Stimulated activated CD8-positive, alpha-beta memory T cell treated with anti-CD3 and anti-CD28 coated beads, Interleukin-12 subunit alpha, Interleukin-12 subunit beta, amount 100 ng/mL, for 1 hour (primary cell): ENCODE results near the gene ELMOD2.
"Not testable (repeated sequence)": the region's sequence is repeated elsewhere in the genome, so short reads cannot be mapped to it uniquely, and the experiment has no call there.

Experiments used
- DNase-seq: peaks from one replicate; pipeline ENCODE4 v3.0.0-alpha.2; 2020; ENCODE audit warnings: low read depth

ELMOD2 gene, protein sequence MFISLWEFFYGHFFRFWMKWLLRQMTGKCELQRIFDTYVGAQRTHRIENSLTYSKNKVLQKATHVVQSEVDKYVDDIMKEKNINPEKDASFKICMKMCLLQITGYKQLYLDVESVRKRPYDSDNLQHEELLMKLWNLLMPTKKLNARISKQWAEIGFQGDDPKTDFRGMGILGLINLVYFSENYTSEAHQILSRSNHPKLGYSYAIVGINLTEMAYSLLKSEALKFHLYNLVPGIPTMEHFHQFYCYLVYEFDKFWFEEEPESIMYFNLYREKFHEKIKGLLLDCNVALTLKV

DNA sequence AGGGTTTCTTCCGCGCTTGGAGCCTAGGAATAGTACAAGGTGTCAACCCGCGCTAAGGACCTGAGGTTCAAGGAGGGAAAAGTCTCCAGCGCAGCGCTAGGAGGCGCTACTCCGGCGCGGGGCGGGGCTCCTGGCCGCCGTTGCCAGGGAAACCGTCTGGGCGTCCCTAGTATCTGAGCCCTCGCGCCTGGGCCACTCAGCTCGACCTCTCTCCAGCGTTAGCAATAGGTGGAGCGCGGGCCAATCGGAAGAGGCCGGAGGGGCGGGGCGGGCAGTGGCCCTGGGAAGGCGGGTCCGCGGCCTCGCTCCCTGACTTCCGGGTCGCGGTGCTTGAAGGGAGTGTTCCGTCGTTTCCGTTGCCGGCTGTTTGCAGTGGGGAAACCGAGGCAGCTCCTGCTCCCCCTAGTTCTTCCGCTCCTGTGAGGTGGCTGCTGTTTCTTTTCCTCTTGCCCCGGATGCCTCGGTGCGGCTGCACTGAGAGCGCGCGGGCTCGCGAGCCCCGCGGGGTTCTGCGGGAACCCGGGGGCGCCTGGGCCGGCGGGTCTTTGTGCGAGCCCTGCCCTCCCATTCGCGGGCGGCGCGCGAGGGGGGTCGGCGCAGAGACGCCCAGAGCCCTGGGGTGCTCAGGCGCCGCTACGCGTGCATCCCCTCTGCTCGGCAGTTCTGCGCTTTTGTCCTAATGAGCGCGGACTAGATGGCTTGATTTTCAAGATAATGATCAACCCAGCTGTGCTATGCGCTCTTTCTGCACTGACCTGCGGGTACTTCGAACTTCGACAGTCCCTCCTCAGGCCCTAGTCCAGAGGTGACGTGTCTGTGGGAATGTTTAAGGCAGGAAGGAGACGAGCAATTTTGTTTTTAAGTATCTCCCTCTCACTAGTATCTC is at the start of gene ELMOD2:
TSS of gene ELMOD2 (plus strand) at position 312 of the 886 bp plus-strand sequence. CDS start 1,261 bp downstream, outside the sequence.
- peak; percentile 93 for DNase-seq

DNA sequence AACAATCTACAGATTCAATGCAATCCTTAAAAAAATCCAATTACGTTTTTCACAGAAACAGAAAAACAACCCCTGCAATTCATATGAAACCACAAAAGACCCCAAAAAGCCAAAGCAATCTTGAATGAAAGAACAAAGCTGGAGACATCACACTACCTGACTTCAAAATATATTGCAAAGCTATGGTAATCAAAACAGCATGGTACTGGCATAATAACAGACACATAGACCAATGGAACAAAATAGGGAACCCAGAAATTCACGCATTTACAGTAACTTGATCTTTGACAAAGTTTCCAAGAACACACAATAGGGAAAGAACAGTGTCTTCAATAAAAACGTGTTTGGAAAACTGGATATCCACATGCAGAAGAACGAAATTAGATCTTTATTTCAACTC is 40.5 kb upstream of the ELMOD2 start:
- no peak for DNase-seq

DNA sequence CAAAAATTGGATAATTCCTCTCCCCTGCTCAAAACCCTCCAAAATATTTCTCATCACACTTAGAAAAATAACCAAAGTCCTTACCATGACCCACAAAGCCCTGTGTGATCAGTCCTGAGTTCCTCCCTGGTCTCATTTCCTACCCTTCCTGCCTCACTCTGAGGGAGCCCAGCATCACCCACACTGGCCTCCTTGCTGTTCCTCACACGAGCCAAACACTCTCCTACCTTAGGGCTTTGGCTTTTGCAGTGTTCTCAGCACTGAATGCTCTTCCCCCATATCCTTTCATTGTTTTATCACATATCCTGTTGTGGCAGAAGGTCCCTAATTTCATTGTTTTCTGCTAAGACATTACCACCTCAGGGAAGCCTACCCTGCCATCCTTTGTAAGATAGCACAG is 38.0 kb upstream of the ELMOD2 start:
- DNase-seq = no peak

DNA sequence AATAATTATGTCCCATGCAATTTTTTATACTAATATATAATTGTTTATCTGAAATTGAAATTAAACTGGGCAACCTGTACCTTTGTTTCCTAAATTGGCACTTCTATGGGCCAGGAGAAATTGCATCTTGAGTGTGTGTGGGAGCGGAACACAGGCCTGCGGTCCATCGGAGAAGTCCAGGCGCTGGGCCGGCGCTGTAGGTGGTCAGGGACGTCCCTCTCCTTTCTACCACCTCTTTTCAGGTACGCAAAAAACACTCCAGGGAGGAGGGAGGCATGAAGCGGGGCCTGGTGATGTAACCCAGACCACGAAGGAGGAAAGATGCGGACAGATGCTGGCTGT is 26.6 kb upstream of the ELMOD2 start:
- no peak for DNase-seq

DNA sequence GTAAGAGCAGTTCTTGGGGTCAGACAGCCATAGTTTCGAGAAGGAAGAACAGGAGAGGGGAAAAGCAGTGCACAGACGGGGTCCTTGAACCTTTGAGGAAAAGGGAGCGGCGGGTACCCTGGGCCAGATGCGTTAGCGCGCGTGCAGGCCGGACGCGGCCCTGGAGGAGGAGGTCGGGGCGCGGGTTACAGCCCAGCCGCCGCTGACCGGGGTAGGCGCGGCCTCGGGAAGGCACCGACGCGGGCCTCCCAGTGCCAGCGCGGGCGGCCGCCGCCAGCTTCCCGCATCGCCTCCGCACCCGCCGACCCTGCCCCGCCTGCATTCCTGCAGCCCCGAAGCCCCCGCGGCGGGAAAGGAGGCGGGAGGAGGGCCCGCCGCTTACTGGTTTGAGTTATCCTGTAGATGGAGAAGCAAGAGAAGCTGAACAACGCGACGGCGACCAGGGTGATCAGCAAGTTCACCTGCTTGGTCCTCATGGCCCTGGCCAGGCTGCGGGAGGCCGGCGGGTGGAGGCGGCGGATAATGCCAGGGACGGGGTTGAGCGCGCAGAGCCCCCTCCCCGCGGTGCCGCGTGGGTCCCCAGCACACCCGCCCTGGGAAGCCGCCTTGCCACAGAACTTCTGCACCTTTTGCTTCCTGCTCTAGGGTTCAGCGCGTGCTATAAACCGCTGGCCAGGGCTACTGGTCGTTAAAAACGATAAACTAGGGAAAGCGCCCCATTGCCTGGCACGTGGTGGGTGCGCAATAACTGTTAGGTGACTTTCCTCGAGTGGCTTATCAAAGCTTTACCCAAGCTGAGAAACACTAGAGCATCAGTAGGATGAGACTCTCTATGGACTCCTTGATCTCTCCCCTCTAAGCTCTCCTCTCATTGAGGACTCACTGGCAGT is 26.0 kb upstream of the ELMOD2 start, which contains the start of gene MGAT4D:
TSS of gene MGAT4D (minus strand) at position 547 of the 890 bp plus-strand sequence. CDS start at position 476, 71 bp downstream.
- DNase-seq = no peak

DNA sequence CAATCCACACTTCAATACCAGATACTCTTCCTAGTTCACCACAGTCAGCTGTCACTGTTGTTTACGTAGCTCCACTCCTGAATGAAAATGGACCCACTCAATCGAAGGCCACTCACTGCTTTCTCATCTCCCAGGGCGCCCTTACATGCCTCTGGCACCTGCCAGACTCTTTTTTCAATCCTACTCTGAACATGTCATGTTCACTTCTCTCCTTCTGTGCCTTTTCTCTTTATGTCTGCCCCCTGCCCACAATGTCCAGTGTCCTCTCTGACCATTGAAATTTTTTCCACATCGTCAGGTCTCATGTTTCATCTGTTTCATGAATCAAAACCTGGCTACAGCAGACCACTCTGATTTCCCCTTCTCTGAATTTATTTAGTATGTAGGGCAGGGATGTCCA is 24.6 kb upstream of the ELMOD2 start:
- no peak for DNase-seq

DNA sequence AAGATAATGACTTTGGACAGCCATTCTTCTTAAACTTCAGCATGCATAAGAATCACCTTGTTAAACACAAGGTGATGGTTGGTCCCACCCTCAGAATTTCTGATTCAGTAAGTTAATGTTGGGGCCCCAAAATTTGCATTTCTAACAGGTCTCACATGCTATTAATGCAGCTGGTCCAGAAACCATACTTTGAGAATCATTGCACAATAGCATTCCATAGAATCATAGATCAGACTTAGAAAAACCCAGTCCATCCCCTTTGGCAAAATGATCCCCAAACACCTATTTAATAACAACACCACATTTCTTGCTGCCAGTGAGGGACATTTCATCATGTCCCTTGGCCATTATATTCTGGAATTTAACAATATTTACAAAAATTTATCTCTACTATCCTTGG is 19.7 kb upstream of the ELMOD2 start:
- DNase-seq = no peak

DNA sequence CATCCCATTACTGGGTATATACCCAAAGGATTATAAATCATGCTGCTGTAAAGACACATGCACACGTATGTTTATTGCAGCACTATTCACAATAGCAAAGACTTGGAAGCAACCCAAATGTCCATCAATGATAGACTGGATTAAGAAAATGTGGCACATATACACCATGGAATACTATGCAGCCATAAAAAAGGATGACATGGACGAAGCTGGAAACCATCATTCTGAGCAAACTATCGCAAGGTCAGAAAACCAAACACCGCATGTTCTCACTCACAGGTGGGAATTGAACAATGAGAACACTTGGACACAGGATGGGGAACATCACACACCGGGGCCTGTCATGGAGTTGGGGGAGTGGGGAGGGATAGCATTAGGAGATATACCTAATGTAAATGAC is 10.2 kb upstream of the ELMOD2 start:
- not testable (repeated sequence) for DNase-seq

DNA sequence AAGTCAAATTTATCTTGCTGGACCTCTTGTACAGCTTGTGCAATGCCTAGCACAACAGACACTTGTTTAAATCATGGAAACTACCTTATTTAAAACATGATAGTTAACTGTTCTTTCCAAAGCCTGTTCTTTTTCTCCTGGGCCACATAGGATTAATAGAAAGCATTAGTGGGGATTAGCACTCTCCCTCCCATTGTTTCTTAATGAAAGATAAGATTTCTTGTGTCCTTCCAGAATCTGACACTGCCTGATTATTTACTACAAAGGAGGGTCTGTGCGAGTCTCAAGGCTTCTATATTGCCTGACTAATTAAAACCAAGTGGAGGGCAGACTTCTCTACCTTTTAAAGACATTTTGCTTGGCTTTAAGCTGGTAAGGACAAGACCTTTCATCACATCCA is 8.5 kb upstream of the ELMOD2 start:
- no peak for DNase-seq

DNA sequence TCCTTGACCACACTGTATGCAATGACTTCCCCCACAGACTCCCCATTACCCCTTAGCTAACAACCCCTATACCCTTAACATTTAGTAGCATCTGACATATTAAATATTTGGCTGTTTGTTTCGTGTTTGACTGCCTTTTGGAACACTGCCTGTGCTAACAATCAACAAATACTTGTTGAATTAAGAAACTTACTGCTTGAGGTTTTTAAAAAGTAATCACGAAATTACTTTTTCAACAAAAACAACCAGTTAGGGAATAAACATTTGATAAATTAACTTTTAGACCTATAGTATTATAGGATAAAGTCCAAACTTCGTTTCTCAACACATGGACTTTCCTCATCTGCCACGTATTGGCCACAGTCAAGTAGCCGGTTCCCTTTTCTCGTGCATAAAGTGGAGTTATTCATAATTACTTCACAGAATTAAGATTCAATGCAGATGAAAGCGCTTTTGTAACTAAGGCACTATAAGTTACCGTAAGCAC is 555 bp upstream of the ELMOD2 start:
- DNase-seq = no peak

DNA sequence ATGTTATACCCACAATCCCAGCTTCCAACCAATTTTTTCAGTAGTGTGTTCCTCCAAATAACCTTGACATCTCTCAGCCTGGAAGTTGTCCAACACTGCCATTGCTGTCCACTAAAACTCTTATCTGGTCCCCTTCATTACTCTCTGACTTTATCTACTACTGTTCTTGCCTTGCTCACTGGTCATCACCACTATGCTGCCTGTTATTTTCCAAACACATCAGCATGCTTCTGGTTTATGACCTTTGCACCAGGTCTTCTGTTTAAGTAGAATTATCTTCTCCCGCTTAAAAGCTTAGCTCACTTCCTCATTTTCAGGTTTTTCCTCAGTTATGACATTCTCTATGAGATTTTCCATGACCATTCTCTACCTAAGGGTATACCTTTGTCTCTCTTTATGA is 5.5 kb downstream of the ELMOD2 start:
- DNase-seq = no peak

DNA sequence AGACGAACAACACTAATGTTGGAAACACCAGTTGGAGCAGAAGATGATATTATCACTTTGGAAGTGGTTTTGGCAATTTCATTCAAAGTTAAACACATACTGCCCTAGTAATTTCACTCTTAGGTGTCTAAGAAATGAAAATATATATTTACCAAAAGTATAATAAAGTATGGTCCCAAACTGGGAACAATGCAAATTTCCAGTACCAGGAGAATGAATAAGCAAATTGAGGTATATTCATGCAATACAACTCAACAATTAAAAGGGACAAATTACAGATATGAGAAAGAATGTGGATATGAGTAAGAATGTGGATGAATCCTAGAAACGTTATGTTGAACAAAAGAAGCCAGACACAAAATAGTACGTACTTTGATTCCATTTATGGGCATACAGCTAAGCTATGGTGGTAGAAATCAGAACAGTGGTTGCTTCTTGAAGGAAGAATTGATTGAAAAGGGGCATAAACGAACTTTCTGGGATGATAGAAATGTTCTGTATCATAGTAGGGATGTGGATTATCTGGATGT is 10.0 kb downstream of the ELMOD2 start:
- DNase-seq = no peak

DNA sequence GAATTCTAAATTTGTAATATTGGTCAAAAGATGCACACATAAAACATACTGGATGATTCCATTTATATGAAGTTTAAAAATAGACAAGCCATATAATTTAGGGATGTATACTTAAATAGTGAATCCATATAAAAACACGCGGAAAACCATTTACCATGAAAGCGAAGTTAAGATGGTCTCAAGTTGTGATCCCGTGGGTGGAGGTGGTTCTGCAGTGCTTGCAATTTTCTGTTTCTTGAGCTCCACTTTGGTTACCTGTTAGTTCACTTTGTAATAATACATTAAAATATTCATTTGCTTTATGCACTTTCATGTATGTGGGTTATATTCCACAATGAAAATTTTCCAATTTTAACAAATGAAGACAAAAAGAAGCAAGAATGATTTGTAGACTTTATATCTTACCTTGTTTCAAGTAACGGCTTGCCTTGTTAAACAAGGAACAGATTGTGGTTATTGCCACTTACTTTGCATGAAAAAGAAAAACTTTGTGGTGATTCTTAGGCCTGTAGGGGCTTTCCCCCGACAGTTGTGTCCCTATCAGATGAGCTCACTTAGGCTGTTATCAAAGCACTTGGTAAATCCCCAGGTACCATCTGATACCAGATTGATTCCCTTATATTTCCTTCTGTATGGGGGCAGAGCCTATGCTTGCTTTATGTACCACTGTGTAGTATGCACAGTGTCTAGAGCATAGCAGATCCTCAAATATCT is 32.6 kb downstream of the ELMOD2 start:
- no peak for DNase-seq

DNA sequence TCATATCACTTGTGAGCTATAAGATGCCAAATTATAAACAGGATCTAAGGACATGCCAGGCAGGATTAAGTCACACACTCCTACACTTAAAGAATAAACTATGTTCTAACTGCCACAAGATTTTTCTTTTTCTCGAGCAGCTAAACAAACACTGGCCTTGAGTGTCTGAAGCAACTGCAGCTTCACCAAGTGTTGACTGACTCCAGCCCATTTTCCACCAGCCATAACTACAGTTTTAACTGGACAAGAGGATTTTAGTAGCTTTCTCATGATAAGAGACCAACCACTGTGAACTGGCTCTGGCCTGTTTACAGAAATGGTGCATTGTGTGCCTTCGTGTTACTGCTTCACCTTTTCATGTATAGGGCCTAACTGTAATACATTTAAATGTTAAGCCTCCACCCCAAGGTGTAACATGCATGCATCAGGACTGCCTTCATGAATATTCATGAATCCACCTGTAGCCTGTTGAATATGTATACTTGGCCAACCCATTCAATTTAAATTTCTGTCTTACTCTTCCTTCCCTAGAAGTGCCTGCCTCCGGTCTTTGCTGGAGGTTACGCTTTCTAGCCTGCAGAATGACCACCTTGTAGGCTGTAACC is 34.0 kb downstream of the ELMOD2 start:
- no peak for DNase-seq

DNA sequence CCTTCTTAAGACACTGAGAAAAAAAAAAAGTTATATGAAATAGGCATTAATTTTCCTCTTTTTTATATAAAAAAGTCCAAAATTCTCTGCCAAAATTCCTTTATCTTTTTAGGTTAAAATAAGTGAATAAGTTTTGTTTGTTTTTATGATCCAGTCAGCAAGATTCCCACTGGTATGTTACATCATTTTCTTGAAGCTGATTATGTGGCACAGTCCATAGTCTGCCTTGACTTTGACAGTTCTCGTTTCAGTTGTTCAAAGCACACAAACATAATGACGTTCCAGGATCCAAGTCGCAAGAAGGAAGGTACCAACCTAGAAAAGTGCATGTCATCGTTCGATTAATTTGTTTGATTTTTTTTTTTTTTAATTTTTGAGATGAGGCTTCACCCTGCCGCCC is 35.7 kb downstream of the ELMOD2 start:
- no peak for DNase-seq

DNA sequence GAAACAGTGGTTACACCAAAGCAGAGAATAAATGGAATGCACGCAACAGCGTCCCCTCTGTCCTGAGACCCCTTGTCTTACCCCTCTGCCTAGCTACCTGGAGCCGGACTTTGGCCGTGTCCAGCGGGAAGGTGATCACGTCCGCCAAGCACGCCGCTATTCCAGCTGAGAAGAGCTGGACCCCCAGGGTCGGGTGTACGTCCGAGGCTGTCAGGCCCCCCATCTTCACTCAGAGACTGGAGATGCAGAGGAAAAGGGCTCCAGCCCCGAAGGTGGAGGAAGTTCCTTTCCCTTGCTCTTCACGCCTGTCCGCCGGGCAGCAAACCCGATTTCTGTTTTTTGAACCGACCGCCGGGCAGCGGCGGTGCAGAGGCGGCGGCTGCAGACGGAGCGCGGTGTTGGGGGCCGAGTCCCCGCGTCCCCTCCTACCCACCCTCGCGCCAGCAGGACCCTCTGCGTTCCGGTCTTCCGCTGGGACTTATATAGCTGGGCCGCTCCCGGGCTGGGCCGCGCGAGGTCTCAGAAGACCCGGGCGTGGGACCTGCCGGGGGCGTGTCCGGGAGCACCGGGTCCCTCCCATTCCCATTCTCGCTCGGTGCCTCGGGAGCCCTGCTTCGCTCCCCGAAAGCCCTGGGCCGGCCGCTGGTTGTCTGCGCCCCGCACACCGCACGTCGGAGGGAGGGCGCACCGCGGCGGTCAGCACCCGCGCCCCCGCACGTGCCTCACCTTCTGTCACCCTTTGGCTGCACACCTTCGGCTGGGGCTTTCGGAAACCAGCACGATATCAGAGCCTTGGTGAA is 44.7 kb downstream of the ELMOD2 start, which contains the start of gene UCP1:
TSS of gene UCP1 (minus strand) at position 455 of the 800 bp plus-strand sequence. CDS start at position 223, 232 bp downstream.
- no peak for DNase-seq

DNA sequence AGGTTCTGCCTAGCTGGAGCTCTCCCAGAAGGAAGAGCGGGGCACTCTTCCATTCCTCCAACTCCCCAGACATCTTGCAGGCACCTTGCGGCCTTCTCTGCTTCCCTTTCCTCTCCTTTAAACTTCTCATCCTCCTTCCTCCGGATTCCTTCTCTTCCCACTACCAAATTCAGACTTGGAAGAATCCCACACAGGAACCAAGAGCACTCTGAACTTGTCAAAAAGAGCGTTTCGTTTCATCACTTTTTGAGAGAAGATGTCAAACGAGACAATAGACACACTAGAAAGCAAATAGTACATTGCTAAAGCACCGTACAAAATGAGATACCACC is 45.3 kb downstream of the ELMOD2 start:
- DNase-seq = no peak

DNA sequence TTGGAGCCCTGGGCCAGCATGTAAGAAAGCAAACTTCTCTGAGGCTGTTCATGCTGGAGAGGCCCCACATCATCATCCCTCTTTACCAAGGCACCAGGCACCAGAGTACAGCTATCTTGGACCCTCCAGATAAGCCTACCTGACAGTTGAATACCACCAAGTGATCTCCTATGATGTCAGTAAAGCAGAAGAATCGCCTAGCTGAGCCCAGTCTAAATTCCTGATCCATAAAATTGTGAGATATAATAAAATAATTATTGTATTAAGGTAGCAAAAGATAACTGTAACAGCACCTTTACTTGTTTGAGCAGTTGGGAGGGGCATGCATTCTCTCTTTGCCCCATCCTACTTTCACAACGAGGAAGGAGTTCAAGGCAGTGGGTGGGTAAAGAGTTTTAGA is 47.7 kb downstream of the ELMOD2 start:
- no peak for DNase-seq

DNA sequence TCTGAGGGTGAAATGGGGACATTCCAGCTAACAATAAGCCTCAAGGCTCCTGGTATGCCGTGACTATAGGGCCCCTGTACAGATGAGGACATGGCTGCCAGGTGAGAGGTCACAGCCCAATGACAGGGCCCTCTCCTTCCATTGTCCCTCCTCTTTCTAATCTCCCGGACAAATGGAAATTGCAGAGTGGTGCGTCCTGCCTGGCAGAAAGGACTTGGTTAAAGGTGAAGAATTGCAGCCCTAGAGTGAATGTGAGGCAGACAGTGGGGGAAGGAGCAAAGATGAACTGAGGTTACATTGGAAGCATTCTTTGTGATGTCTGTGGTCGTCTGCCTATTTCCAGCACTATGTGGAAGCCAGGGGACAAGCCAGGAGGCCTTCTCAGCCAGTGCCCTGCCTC is 51.5 kb downstream of the ELMOD2 start:
- DNase-seq = no peak

DNA sequence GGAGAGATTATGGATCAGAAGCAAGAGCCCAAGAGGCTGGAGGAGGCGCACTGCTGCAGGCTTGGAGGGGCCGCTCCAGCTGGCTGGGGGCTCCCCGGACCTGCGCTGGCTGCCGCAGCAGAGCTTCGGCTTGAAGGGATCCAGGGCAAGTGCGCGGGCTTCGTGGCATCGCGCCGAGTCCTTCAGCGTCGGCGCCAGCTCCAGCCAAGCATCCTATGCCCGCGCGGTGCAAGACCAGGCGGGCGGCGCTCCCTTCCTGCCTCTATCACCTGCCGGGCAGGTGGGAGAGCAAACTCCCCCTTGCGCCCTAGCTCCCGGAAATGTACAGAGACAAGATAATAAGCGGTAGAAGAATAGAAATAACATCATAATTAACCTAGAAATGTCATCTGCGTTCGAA is 55.3 kb downstream of the ELMOD2 start:
- no peak for DNase-seq
